PC-9 (cell line): ENCODE measurements around the gene NDRG2.

ENCODE experiments used
- EZH2 ChIP-seq: fragments of 200-600 bp; sonication (generic); IDR thresholded peaks from 2 replicates; pipeline ENCODE4 v1.8.0; 2017; ENCODE audit warnings: antibody characterized with exemption, low read depth
- TF ChIP-seq, protein P1 (sequence below): fragments of 200-600 bp; sonication (generic); conservative IDR thresholded peaks from 2 replicates; pipeline ENCODE4 v1.6.1; 2017; ENCODE audit warnings: mixed run types, antibody characterized with exemption, mild to moderate bottlenecking, moderate library complexity

DNA sequence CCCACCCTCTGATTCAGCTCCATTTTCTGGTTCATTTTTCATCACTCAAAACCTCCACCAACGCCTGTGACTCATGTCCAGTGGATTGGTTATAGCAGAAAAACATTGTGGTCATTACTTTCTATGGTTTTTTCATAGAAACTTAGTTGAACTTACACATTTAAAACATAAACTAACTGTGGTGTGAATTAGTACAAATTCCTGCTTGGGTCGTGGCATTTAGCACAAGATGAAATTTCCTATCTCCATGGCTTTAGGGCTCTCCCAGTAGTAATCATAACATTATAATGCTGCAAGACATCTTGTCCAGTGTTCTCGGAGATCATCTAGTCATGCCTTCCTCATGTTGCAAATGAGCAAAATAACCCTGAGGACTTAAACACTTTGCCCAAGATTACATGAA lies 24.4 kb upstream of the NDRG2 start:
- TF ChIP-seq, protein P1, sequence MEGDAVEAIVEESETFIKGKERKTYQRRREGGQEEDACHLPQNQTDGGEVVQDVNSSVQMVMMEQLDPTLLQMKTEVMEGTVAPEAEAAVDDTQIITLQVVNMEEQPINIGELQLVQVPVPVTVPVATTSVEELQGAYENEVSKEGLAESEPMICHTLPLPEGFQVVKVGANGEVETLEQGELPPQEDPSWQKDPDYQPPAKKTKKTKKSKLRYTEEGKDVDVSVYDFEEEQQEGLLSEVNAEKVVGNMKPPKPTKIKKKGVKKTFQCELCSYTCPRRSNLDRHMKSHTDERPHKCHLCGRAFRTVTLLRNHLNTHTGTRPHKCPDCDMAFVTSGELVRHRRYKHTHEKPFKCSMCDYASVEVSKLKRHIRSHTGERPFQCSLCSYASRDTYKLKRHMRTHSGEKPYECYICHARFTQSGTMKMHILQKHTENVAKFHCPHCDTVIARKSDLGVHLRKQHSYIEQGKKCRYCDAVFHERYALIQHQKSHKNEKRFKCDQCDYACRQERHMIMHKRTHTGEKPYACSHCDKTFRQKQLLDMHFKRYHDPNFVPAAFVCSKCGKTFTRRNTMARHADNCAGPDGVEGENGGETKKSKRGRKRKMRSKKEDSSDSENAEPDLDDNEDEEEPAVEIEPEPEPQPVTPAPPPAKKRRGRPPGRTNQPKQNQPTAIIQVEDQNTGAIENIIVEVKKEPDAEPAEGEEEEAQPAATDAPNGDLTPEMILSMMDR: no peak
- no peak for TF ChIP-seq EZH2
